Bronchial epithelial cell (primary cell): ENCODE results near the gene MALSU1. TPM values are rescaled to one million over a fixed set of nuclear protein-coding genes. Genes with fewer than 3 reads are reported as not detected.

Source experiments
- DNase-seq: peaks from one replicate; pipeline ENCODE4 v3.0.0-alpha.2; 2010; ENCODE audit warnings: low read depth
- FAIRE-seq: peaks from 2 replicates; lab custom pipeline; 2011; peaks lifted over from hg19 to GRCh38; lab: Jason Lieb, UNC
- H3K27me3 ChIP-seq: 2 replicates; pipeline ENCODE4 v1.5.1; 2011; ENCODE audit warnings: low read length; ENCODE audit not compliant: control insufficient read depth, insufficient read depth
- H3K36me3 ChIP-seq: 2 replicates; pipeline ENCODE4 v1.5.1; 2011; ENCODE audit warnings: low read length; ENCODE audit not compliant: control insufficient read depth, insufficient read depth
- H3K4me3 ChIP-seq: 2 replicates; pipeline ENCODE4 v1.5.1; 2011; ENCODE audit warnings: mild to moderate bottlenecking, low read depth, low read length, control low read depth
- total RNA-seq: library from RNA; depleted of rRNA; stranded (reverse); fragments of >200 nt; gene quantifications from 2 replicates; pipeline ENCODE4 v1.2.1, GENCODE V29; 2014
- TF ChIP-seq, protein P1 (sequence below): IDR thresholded peaks from 2 replicates; pipeline ENCODE4 v1.5.1; 2011; ENCODE audit warnings: mild to moderate bottlenecking, moderate library complexity, low read length, control low read depth, inconsistent platforms; ENCODE audit not compliant: insufficient read depth, severe bottlenecking

The MALSU1 gene
- total RNA-seq, 1 donor from 2014 or later, result 61.6 TPM

GRCh38 chr7:23338439-23338838 is 39.3 kb downstream of the MALSU1 start:
- TF ChIP-seq, protein P1, sequence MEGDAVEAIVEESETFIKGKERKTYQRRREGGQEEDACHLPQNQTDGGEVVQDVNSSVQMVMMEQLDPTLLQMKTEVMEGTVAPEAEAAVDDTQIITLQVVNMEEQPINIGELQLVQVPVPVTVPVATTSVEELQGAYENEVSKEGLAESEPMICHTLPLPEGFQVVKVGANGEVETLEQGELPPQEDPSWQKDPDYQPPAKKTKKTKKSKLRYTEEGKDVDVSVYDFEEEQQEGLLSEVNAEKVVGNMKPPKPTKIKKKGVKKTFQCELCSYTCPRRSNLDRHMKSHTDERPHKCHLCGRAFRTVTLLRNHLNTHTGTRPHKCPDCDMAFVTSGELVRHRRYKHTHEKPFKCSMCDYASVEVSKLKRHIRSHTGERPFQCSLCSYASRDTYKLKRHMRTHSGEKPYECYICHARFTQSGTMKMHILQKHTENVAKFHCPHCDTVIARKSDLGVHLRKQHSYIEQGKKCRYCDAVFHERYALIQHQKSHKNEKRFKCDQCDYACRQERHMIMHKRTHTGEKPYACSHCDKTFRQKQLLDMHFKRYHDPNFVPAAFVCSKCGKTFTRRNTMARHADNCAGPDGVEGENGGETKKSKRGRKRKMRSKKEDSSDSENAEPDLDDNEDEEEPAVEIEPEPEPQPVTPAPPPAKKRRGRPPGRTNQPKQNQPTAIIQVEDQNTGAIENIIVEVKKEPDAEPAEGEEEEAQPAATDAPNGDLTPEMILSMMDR, result no peak
- H3K27me3 ChIP-seq, result peaks cover 13% of the 10 kb centered on the region
- no peaks in the 10 kb centered on the region for H3K36me3 ChIP-seq
- H3K4me3 ChIP-seq, result no peak overlapping the region
- FAIRE-seq (no peak), DNase-seq (no peak)

DNA sequence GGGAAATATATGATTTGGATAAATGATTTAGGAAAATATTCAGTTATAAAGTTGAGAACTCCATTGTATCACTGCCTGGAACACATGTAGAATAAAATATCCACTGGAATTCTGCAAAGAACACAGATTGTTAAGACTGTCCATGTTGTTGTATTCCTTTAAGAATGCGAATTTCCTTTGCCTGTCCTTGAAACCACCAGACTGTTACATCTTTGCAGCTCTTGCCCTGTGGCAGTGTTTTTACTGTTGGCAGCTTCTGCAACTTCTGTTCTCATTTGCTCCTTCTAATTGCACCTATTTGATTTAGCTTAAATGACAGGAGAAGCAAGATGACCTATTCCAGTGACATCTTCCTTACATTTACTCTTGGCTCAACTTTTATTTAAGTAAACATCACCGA is 39.7 kb downstream of the MALSU1 start:
- FAIRE-seq, result no peak
- H3K36me3 ChIP-seq, result no peaks in the 10 kb centered on the region
- TF ChIP-seq, protein P1, result no peak
- no peak for DNase-seq
- peaks cover 13% of the 10 kb centered on the region for H3K27me3 ChIP-seq
- H3K4me3 ChIP-seq, result no peak overlapping the region

DNA sequence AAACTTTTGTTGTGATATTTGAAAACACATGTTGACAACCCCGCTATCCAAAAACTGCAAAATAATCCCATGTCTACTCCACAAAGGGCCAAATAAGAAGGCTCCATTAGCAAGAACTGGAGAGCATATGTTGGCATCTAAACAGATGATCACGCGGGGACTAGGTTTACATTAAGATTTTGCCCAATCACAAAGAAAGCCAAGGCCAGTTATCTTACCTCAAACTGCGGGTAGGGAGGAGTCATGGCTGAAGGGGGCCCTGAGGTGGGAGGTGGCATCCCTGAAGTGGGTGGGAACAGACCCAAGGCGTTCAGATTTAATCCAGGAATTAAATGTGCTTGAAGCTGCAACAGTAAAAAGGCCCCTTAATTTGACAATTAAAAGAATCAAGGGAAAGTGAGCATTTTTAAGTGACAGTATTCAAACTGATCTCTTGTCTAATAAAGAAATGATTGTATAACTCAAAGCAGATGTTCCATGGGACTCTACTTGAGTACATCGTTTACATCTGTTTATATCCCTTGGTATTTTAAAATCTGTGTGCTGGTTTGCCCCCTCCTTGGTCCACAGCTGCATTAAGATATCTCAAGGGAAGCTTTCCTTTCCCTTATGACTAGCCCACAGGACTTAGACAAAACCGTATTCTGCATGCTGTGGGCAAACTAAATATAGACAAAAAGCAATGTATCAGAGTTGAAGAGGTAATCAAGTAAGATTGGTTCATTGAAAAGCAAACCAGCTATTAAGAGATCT is 42.9 kb downstream of the MALSU1 start:
- H3K4me3 ChIP-seq, result no peak overlapping the region
- FAIRE-seq, result no peak
- no peaks in the 10 kb centered on the region for H3K36me3 ChIP-seq
- TF ChIP-seq, protein P1, result no peak
- peaks cover 13% of the 10 kb centered on the region for H3K27me3 ChIP-seq
- no peak for DNase-seq

DNA sequence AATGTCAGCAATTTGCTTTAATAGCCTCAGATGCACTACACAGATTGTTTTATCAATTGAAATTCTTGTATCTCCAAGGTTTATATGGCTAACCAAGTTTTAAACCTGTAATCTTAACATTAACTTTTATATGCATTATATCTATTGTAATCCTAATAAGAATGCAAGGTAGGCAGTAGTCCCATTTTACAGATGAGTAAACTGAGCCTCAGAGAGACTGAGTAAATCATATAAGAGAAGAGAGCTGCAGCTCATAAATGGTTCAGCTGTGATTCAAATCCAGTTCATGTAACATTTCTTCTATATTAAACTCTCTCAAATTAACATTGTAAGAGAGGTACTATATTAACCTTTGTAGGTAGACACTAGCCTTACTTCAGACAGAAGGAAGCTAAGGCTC is 44.0 kb downstream of the MALSU1 start:
- TF ChIP-seq, protein P1, result no peak
- DNase-seq, result no peak
- Histone ChIP-seq H3K27me3 (peaks cover 6% of the 10 kb centered on the region), H3K4me3 (no peak overlapping the region), H3K36me3 (no peaks in the 10 kb centered on the region)
- no peak for FAIRE-seq

- Histone ChIP-seq H3K4me3 (no peak overlapping the region), H3K36me3 (no peaks in the 10 kb centered on the region), H3K27me3 (peaks cover 2% of the 10 kb centered on the region)
- FAIRE-seq (no peak), DNase-seq (no peak)
- TF ChIP-seq, protein P1, result no peak
These were observed 44.8 kb downstream of the MALSU1 start for GRCh38 chr7:23343806-23344475.
